Gastroesophageal sphincter (tissue), 3 donors: ENCODE data around the gene PAFAH1B1.

ENCODE experiments used
- POLR2AphosphoS5 ChIP-seq: sonication (generic); formaldehyde crosslinking; IDR thresholded peaks from one replicate; pipeline ENCODE4 v1.6.1; 2017; ENCODE audit warnings: antibody characterized with exemption
- TF ChIP-seq, protein P1 (sequence below), 4 experiments: fragments of 200-600 bp in 2 of 4; fragments of 450-650 bp in 2 of 4; sonication (generic) in 1 of 4; IDR thresholded peaks; one replicate each; pipeline ENCODE4 v1.5.1; 2017 to 2019; ENCODE audit warnings: antibody characterized with exemption in 4 of 4, mild to moderate bottlenecking in 2 of 4, moderate library complexity in 2 of 4

DNA sequence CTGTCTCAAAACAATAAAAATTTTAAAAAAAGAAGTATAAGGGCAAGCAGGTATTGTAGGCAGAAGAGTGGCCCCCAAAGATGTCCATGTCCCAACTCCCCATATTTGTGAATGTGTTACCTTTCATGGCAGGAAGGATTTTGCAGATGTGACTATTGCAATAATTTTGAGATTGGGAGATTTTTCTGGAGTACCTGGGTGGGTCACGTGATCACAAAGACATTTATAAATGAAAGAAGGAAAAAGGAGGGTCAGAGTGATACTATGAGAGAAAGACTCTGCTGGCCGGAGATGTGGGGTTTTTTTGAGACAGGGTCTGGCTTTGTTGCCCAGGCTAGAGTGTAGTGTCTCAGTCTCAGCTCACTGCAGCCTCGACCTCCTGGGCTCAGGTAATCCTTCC is 27.4 kb upstream of the PAFAH1B1 start:
- TF ChIP-seq, protein P1, sequence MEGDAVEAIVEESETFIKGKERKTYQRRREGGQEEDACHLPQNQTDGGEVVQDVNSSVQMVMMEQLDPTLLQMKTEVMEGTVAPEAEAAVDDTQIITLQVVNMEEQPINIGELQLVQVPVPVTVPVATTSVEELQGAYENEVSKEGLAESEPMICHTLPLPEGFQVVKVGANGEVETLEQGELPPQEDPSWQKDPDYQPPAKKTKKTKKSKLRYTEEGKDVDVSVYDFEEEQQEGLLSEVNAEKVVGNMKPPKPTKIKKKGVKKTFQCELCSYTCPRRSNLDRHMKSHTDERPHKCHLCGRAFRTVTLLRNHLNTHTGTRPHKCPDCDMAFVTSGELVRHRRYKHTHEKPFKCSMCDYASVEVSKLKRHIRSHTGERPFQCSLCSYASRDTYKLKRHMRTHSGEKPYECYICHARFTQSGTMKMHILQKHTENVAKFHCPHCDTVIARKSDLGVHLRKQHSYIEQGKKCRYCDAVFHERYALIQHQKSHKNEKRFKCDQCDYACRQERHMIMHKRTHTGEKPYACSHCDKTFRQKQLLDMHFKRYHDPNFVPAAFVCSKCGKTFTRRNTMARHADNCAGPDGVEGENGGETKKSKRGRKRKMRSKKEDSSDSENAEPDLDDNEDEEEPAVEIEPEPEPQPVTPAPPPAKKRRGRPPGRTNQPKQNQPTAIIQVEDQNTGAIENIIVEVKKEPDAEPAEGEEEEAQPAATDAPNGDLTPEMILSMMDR (IDR thresholded peaks at IDR 0.05): no peak
- TF ChIP-seq POLR2AphosphoS5: no peak
